ENCODE data around the gene EDAR.

EDAR gene

DNA sequence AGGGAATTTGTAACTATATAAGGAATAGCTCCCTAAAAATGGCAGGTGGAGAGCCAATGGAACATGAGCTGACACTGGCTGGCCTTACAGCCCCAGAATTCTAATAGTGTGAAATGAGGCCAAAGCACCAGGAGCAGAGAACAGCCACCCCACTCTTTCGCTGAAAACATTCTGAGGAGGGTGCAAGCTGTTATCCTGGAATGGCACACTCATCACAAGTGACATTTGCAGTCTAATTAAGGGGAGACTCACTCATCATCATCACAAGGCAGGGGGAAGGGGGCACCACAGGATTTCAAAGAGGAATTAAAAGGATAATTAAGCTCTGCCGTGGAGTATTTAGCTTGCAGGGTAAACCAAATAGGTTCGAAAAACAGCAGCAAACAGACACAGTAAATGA is 94.3 kb downstream of the EDAR start:
- no peaks in the 10 kb centered on the region for H3K27me3 ChIP-seq (ENCODE audit: control insufficient read depth, insufficient read depth, low read length)
- no peaks in the 10 kb centered on the region for H3K9me3 ChIP-seq (ENCODE audit: control insufficient read depth, low read depth, low read length)
- H3K27ac ChIP-seq (ENCODE audit: low read length) = no peak overlapping the region
- peaks cover 3% of the 10 kb centered on the region for H3K4me1 ChIP-seq (ENCODE audit: control insufficient read depth, low read depth, low read length)
- H3K36me3 ChIP-seq (ENCODE audit: control insufficient read depth, low read depth, low read length) = no peaks in the 10 kb centered on the region
- no peak overlapping the region for H3K4me3 ChIP-seq (ENCODE audit: low read length)
- H3K9ac ChIP-seq (ENCODE audit: low read length) = no peak overlapping the region

DNA sequence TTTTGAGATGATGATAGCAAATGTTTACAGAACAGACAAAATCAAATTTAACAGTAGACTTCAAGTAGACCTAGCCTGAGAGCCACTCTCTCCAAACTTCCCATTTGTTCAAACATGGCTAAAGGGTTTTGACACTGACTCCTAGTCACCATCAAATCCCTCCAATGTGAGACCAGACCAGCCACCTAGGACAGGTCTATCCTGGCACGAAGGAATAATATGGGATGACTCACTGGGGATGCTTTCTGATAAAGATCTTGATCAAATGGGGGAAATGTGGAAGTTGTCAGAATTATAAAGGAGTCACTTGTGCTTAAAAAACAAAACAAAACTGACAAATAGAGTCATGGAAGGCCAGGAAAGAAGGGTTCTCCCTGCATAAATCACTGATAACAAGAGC is 95.7 kb downstream of the EDAR start:
- H3K27me3 ChIP-seq (ENCODE audit: control insufficient read depth, insufficient read depth, low read length) = no peaks in the 10 kb centered on the region
- no peak overlapping the region for H3K4me3 ChIP-seq (ENCODE audit: low read length)
- H3K27ac ChIP-seq (ENCODE audit: low read length) = no peak overlapping the region
- no peaks in the 10 kb centered on the region for H3K9me3 ChIP-seq (ENCODE audit: control insufficient read depth, low read depth, low read length)
- H3K36me3 ChIP-seq (ENCODE audit: control insufficient read depth, low read depth, low read length) = no peaks in the 10 kb centered on the region
- H3K4me1 ChIP-seq (ENCODE audit: control insufficient read depth, low read depth, low read length) = peaks cover 3% of the 10 kb centered on the region
- H3K9ac ChIP-seq (ENCODE audit: low read length) = no peak overlapping the region

DNA sequence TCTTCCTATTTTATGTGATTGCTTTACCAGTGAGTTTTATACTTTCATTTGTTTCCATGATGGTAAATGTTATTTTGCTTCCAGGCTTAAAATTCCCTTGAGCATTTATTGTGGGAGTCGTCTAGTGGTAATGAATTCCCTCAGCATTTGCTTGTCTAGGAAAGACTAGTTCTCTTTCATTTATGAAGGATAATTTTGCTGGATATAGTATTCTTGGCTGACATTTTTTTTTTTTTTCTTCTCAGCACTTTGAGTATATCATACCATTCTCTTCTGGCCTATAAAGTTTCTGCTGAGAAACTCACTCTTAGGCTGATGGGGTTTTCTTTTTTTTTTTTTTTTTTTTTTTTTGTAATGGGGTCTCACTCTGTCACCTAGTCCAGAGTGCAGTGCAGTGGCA is 99.1 kb downstream of the EDAR start:
- Histone ChIP-seq H3K9ac (ENCODE audit: low read length) (no peak overlapping the region), H3K27ac (ENCODE audit: low read length) (no peak overlapping the region), H3K4me3 (ENCODE audit: low read length) (no peak overlapping the region), H3K27me3 (ENCODE audit: control insufficient read depth, insufficient read depth, low read length) (no peaks in the 10 kb centered on the region), H3K36me3 (ENCODE audit: control insufficient read depth, low read depth, low read length) (no peaks in the 10 kb centered on the region), H3K9me3 (ENCODE audit: control insufficient read depth, low read depth, low read length) (peaks cover 4% of the 10 kb centered on the region), H3K4me1 (ENCODE audit: control insufficient read depth, low read depth, low read length) (peaks cover 2% of the 10 kb centered on the region)

DNA sequence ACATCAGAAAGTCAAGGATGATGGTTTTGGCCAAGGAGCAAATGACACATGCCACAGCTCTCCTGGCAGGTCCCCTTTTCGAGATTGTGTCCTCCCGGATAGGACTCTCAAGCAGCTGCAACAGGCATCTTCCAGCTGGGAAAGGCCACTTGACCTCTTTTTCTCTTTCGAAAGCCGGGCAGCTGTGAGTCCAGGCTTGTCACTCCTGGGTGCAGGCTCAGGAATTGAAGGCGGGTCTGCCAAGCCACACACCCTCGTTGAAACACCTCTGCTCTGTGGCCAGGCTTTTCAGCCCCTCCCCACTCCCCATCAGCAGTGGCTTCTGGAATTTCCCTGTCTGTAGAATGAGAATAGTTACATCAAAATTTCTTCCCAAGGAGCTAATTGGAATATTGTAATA is 104.4 kb downstream of the EDAR start:
- H3K36me3 ChIP-seq (ENCODE audit: control insufficient read depth, low read depth, low read length) = no peaks in the 10 kb centered on the region
- no peak overlapping the region for H3K9ac ChIP-seq (ENCODE audit: low read length)
- H3K9me3 ChIP-seq (ENCODE audit: control insufficient read depth, low read depth, low read length) = peaks cover 12% of the 10 kb centered on the region

DNA sequence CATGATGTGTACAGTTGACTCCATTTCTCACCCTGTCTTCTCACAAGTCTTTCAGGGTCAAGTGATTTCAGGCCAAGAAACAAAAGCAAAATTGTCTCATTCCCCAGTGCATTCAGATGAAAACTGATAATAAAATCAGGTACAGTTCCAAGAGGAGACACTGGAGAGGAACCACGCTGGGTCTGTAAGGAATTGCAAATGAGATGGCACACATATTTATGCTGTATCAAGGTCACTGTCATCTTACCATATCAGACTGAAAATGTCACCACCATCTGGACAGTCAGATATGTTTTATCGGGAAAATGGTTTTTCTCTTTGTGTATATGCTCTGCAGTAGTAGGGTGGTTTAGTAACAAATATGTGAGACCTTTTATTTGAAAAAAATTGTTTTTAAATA is 110.7 kb downstream of the EDAR start:
- no peak overlapping the region for H3K4me3 ChIP-seq (ENCODE audit: low read length)
- no peaks in the 10 kb centered on the region for H3K27me3 ChIP-seq (ENCODE audit: control insufficient read depth, insufficient read depth, low read length)
- H3K36me3 ChIP-seq (ENCODE audit: control insufficient read depth, low read depth, low read length) = no peaks in the 10 kb centered on the region
- peaks cover 9% of the 10 kb centered on the region for H3K9me3 ChIP-seq (ENCODE audit: control insufficient read depth, low read depth, low read length)
- no peak overlapping the region for H3K9ac ChIP-seq (ENCODE audit: low read length)
- H3K27ac ChIP-seq (ENCODE audit: low read length) = no peak overlapping the region
- no peaks in the 10 kb centered on the region for H3K4me1 ChIP-seq (ENCODE audit: control insufficient read depth, low read depth, low read length)

More for the DNA sequence above, 104.4 kb downstream of the EDAR start:
- Histone ChIP-seq H3K4me1 (ENCODE audit: control insufficient read depth, low read depth, low read length) (no peaks in the 10 kb centered on the region), H3K4me3 (ENCODE audit: low read length) (no peak overlapping the region), H3K27ac (ENCODE audit: low read length) (no peak overlapping the region), H3K27me3 (ENCODE audit: control insufficient read depth, insufficient read depth, low read length) (no peaks in the 10 kb centered on the region)

DNA sequence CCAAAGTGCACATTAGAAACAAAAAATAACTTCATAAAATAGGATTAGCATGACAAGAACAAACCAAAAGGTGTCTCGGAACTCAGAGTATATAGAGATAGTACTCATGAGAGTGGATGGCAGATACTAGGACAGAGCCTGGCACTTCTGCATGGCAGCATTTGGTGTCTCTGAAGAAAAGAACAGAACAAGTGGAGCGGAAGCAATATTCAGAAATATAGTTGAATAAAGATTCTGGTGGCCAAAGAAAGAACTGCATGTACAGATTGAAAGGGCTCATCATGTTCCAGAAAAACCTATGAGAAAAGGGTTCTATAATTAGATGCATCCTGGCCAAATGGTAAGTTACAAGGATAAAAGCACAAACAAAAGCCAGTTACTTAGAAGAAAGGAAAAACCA is 111.5 kb downstream of the EDAR start:
- Histone ChIP-seq H3K9ac (ENCODE audit: low read length) (no peak overlapping the region), H3K4me3 (ENCODE audit: low read length) (no peak overlapping the region), H3K27me3 (ENCODE audit: control insufficient read depth, insufficient read depth, low read length) (no peaks in the 10 kb centered on the region), H3K4me1 (ENCODE audit: control insufficient read depth, low read depth, low read length) (no peaks in the 10 kb centered on the region), H3K27ac (ENCODE audit: low read length) (no peak overlapping the region), H3K36me3 (ENCODE audit: control insufficient read depth, low read depth, low read length) (no peaks in the 10 kb centered on the region), H3K9me3 (ENCODE audit: control insufficient read depth, low read depth, low read length) (peaks cover 8% of the 10 kb centered on the region)

DNA sequence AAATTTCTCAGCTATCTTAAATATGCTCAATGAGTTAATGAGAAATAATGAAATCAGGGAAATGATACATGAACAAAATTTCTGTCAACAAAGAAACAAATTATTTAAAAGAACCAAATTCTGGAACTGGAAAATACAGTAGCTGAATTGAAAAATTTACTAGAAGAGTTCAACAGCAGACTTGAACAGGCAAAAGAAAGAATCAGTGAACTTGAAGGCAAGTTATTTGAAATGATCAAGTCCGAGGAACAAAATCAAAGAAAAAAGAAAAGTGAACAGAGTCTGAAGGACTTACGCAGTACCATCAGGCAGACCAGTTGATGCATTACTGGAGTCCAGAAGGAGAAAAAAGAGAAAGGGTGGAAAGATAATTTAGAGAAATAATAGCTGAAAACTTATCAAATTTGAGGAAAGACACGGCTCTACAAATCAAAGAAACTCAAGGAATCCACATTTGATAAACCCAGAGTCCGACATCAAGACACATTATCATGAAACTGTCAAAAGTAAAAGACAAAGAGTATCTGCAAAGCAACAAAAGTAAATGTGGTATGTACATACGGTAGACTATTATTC is 118.9 kb downstream of the EDAR start:
- Histone ChIP-seq H3K27me3 (ENCODE audit: control insufficient read depth, insufficient read depth, low read length) (no peaks in the 10 kb centered on the region), H3K4me1 (ENCODE audit: control insufficient read depth, low read depth, low read length) (no peaks in the 10 kb centered on the region), H3K27ac (ENCODE audit: low read length) (no peak overlapping the region), H3K36me3 (ENCODE audit: control insufficient read depth, low read depth, low read length) (peaks cover 4% of the 10 kb centered on the region), H3K9ac (ENCODE audit: low read length) (no peak overlapping the region), H3K9me3 (ENCODE audit: control insufficient read depth, low read depth, low read length) (no peaks in the 10 kb centered on the region), H3K4me3 (ENCODE audit: low read length) (no peak overlapping the region)

DNA sequence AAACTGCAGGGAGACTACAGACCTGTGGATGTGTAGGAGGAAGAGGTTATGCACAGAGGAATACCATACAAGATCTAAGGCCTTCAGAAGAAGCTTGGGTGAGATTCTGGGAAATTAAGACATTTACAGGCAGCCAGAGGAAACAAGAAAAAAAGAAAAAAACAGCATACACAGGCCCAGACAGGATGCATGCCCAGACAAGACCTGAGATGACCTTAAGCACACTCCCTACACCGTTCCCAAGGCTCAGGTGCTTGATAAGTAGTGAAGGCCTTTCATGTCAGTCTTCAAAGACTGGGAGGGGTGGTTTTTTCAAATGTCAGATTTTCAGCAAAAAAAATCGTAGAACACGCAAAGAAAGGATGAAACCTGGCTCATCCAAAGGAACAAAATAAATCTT is 119.5 kb downstream of the EDAR start:
- Histone ChIP-seq H3K9ac (ENCODE audit: low read length) (no peak overlapping the region), H3K9me3 (ENCODE audit: control insufficient read depth, low read depth, low read length) (no peaks in the 10 kb centered on the region), H3K36me3 (ENCODE audit: control insufficient read depth, low read depth, low read length) (peaks cover 4% of the 10 kb centered on the region), H3K27ac (ENCODE audit: low read length) (no peak overlapping the region), H3K4me1 (ENCODE audit: control insufficient read depth, low read depth, low read length) (no peaks in the 10 kb centered on the region), H3K27me3 (ENCODE audit: control insufficient read depth, insufficient read depth, low read length) (no peaks in the 10 kb centered on the region), H3K4me3 (ENCODE audit: low read length) (no peak overlapping the region)

DNA sequence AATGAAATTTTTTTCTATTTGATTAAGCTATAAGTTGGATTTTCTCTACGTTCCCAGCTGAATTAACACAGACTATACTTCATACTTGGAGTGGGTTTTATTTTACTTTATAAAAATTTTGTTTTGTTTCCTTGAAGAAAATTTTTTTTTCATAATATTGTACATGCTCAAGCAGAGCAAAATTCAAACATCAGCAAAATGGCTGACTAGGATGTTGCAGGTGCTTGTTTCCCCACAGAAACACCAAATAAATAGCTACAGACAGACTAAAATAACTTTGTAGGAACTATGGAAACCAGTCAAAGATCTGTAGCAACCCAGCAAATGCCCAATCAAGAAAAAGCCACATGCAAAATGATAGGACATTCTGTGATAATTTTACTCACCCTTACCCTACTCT is 120.1 kb downstream of the EDAR start:
- H3K4me3 ChIP-seq (ENCODE audit: low read length) = no peak overlapping the region
- no peaks in the 10 kb centered on the region for H3K9me3 ChIP-seq (ENCODE audit: control insufficient read depth, low read depth, low read length)
- H3K27me3 ChIP-seq (ENCODE audit: control insufficient read depth, insufficient read depth, low read length) = no peaks in the 10 kb centered on the region
- H3K36me3 ChIP-seq (ENCODE audit: control insufficient read depth, low read depth, low read length) = peaks cover 4% of the 10 kb centered on the region
- H3K27ac ChIP-seq (ENCODE audit: low read length) = no peak overlapping the region
- no peaks in the 10 kb centered on the region for H3K4me1 ChIP-seq (ENCODE audit: control insufficient read depth, low read depth, low read length)
- H3K9ac ChIP-seq (ENCODE audit: low read length) = no peak overlapping the region

DNA sequence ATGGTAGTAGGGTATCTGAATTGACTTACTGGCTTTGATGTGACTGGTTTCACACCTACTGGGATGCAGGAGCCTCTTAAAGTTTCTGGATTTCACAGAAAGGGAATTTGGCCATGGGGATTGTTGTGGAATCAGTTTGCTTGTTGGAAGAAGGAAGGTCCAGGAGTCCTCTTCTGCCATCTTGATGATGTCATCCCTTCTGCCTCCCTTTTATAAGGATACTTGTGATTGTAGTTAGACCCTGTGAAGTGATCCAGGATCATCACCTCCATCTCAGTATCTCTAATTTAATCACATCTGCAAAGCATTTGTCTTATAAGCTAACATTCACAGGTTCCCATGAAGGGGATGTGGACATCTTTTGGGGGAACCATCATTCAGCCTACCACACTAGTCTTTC is 123.0 kb downstream of the EDAR start:
- no peak overlapping the region for H3K9ac ChIP-seq (ENCODE audit: low read length)
- H3K4me1 ChIP-seq (ENCODE audit: control insufficient read depth, low read depth, low read length) = no peaks in the 10 kb centered on the region
- no peak overlapping the region for H3K4me3 ChIP-seq (ENCODE audit: low read length)
- peaks cover 4% of the 10 kb centered on the region for H3K36me3 ChIP-seq (ENCODE audit: control insufficient read depth, low read depth, low read length)
- H3K9me3 ChIP-seq (ENCODE audit: control insufficient read depth, low read depth, low read length) = no peaks in the 10 kb centered on the region
- no peak overlapping the region for H3K27ac ChIP-seq (ENCODE audit: low read length)
- no peaks in the 10 kb centered on the region for H3K27me3 ChIP-seq (ENCODE audit: control insufficient read depth, insufficient read depth, low read length)

DNA sequence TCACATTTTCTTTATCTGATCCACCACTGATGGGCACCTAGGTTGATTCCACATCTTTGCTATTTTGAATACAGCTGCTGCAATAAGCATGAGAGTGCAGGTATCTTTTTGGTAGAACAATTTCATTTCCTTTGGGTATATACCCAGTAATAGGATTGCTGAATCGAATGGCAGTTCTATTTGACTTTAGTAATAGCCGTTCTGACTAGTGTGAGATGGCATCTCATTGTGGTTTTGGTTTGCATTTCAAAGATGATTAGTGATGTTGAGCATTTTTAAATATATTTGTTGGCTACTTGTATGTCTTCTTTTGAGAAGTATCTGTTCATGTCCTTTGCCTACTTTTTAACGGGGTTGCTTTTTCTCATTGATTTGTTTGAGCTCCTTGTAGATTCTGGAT is 130.1 kb downstream of the EDAR start:
- no peaks in the 10 kb centered on the region for H3K9me3 ChIP-seq (ENCODE audit: control insufficient read depth, low read depth, low read length)
- H3K9ac ChIP-seq (ENCODE audit: low read length) = no peak overlapping the region
- H3K36me3 ChIP-seq (ENCODE audit: control insufficient read depth, low read depth, low read length) = no peaks in the 10 kb centered on the region
- H3K4me1 ChIP-seq (ENCODE audit: control insufficient read depth, low read depth, low read length) = no peaks in the 10 kb centered on the region
- H3K27me3 ChIP-seq (ENCODE audit: control insufficient read depth, insufficient read depth, low read length) = no peaks in the 10 kb centered on the region
- no peak overlapping the region for H3K4me3 ChIP-seq (ENCODE audit: low read length)
- H3K27ac ChIP-seq (ENCODE audit: low read length) = no peak overlapping the region

DNA sequence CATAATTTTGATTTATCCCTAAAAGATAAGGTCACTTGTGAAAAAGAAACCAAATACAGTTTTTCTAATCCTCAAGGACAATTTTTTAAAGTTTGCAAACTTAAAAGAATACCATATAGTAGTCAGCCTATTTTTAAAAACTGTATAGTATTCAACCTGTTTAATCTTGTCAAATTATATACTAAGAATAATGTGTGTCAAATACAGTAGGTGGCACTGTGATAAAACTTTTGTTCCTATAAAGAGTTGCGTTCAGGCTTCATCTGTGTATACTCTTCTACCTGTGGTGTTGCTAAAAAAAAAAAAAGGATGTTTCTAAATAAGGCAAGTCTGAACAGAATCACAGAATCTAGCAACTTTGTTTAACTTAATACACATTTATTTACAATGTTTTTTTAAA is 133.8 kb downstream of the EDAR start:
- H3K9ac ChIP-seq (ENCODE audit: low read length) = no peak overlapping the region
- H3K36me3 ChIP-seq (ENCODE audit: control insufficient read depth, low read depth, low read length) = peaks cover 15% of the 10 kb centered on the region

More for the DNA sequence above, 133.8 kb downstream of the EDAR start:
- no peaks in the 10 kb centered on the region for H3K27me3 ChIP-seq (ENCODE audit: control insufficient read depth, insufficient read depth, low read length)
- no peaks in the 10 kb centered on the region for H3K4me1 ChIP-seq (ENCODE audit: control insufficient read depth, low read depth, low read length)
- H3K27ac ChIP-seq (ENCODE audit: low read length) = no peak overlapping the region
- H3K9me3 ChIP-seq (ENCODE audit: control insufficient read depth, low read depth, low read length) = no peaks in the 10 kb centered on the region
- no peak overlapping the region for H3K4me3 ChIP-seq (ENCODE audit: low read length)

Measured in iPS-18a (cell line).